LNCaP clone FGC (cell line): ENCODE data around the gene XPNPEP1.

Experiments used
- DNase-seq: peaks from one replicate; pipeline ENCODE4 v3.0.0-alpha.2; 2011; ENCODE audit warnings: low read depth
- H3K4me3 ChIP-seq: 2 replicates; pipeline ENCODE4 v1.5.1; 2011; ENCODE audit warnings: mild to moderate bottlenecking, low read depth, low read length, control low read depth
- TF ChIP-seq, protein P1 (sequence below): IDR thresholded peaks from 2 replicates; pipeline ENCODE4 v1.5.1; 2012; ENCODE audit warnings: mild to moderate bottlenecking; ENCODE audit not compliant: control insufficient read depth, insufficient read depth; ENCODE audit errors: extremely low read depth

The XPNPEP1 gene

DNA sequence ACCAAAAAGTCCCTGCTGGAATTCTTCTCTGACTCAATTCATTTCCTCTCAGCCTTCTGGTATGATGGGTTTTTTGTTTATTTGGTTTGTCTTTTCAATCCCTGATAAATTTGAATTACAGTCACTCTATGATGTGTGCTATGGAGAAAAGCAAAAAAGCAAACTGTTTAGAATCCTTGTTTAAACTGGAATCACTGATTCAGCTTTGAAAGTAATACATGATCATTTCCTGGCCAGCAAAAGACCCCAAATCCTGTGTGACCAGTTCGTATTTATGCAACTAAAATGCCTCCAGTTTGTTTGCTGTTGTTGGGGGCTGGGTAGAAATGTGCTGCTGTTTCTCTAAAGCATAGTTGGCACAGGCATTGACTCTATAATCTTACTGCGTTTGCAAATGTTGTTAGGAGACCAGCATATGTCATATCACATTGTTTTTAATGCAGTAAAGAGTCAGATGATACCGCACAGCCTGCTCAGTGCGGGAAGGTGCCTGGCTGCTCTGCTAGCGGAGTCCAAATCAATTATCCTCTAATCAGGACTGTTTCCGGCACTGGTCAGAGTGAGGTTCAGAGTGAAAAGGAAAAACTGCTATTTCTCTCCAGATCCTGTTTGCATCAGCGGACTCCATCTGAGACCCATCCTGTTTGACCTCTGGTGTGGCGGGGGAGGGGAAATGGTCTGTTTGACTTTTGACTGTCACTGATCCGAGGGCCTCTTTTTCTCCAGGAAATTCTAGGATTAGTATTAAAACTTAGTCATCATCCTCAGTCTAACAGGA is 43.8 kb upstream of the XPNPEP1 start:
- TF ChIP-seq, protein P1, sequence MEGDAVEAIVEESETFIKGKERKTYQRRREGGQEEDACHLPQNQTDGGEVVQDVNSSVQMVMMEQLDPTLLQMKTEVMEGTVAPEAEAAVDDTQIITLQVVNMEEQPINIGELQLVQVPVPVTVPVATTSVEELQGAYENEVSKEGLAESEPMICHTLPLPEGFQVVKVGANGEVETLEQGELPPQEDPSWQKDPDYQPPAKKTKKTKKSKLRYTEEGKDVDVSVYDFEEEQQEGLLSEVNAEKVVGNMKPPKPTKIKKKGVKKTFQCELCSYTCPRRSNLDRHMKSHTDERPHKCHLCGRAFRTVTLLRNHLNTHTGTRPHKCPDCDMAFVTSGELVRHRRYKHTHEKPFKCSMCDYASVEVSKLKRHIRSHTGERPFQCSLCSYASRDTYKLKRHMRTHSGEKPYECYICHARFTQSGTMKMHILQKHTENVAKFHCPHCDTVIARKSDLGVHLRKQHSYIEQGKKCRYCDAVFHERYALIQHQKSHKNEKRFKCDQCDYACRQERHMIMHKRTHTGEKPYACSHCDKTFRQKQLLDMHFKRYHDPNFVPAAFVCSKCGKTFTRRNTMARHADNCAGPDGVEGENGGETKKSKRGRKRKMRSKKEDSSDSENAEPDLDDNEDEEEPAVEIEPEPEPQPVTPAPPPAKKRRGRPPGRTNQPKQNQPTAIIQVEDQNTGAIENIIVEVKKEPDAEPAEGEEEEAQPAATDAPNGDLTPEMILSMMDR, result no peak
- no peak overlapping the region for H3K4me3 ChIP-seq
- DNase-seq, result no peak

DNA sequence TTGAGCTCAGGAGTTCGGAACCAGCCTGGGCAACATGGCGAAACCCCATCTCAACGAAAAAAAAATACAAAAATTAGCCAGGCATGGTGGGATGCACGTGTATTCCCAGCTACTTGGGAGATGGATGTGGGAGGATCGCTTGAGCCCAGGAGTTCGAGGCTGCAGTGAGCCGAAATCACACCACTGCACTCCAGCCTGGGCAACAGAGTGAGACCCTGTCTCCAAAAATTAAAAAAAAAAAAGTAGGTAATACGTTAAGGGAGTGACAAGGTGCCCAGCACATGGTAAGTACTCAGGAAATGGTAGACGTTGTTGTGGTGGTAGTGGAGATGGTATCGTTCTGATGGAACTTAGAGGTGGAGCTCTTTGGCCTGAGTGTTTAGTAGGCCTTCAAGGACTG is 41.0 kb upstream of the XPNPEP1 start:
- no peak for DNase-seq
- H3K4me3 ChIP-seq, result no peak overlapping the region
- TF ChIP-seq, protein P1, result no peak

DNA sequence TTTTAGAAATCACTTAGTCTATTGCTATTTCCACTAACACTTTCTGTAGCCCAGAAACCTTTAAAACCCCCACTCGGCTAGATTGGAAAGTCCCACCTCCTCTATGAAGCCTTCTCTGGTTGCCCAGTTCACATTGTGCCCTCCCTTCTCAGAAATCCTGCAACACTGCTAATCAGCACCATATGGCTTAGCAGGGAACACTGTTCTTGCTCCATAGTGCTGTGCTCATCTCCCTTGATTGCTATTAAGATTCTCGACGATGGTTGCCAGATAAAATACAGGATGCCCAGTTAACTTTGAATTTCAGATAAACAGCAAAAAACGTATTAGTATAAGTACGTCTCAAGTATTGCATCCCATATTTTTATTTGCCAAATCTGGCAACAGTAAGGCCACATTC is 40.1 kb upstream of the XPNPEP1 start:
- DNase-seq, result no peak
- TF ChIP-seq, protein P1, result no peak
- H3K4me3 ChIP-seq, result no peak overlapping the region

DNA sequence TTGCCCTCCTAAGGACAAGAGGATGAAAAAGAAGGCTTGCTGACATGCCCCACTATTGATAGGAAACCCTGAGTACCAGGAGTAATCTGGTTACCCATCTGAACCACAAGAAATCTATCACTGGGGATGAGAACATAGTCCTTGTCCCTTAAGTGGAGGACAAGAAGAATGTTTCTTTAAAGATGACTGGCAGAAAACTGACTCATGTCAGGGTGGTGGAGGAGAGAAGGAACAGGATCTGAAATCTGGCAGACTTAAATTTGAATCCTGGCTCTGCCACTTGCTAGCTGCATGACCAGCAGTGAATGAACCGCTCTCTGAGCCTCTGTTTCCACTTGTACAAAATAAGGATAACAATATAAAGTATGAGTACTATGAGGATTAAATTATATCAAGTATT is 38.9 kb upstream of the XPNPEP1 start:
- H3K4me3 ChIP-seq, result no peak overlapping the region
- TF ChIP-seq, protein P1, result no peak
- no peak for DNase-seq

DNA sequence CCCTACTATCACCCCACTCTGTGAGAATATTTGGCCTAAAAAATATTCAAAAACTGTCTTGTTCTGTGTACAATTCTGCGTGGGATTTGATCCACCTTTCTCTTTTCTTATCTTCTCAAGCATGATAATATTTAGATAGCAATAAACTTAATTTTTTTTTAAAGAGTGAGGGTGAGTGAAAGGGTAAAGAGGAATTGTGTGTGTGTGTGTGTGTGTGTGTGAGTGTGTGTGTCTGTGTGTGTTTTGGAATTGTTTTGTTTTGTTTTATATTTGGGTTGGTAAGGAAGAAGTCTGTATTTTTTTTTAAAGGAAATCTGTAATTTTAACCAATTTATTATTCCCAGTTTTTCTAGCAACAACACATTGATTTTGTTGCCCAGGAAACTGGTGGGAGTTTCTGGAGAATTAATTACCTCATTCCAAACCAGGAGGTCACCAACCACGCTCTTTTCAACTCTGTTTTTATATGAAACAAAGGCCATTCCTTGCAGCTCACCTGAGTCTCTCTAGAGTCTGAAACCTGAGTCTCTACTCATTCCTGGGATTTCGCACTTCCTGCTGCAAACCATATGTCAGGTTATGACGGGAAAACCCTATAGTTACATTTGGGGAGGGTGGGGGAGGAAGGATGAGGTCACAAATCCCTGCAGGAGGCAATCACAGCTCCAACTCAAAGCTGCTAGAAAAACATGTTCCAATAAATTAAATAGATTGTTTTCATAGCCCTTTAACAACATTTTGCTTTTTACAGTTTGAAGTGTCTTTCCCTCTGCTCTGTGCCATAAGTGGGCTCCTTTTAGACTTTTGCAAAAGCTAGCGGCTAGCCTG is 38.1 kb upstream of the XPNPEP1 start:
- H3K4me3 ChIP-seq, result no peak overlapping the region
- no peak for DNase-seq

DNA sequence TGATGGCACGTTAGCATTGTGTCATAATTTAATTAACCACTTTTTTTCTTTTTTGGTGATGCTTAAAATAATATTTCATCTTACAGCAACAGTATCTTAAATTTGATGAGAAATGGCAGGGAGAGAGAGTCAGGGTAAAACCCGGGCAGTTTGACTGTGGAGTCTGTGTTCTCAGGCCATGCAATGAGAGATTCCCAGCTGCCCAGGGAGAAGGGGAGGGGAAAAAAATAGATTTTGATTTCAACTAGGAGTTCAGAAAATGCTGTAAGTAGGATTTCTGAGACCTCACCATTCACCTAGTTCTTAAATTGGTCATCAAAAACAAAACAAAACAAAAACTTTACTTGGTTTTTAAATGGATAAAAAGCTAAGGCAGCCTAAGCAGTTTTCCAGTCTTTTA is 37.4 kb upstream of the XPNPEP1 start:
- TF ChIP-seq, protein P1, result no peak
- no peak overlapping the region for H3K4me3 ChIP-seq
- DNase-seq, result no peak

More for the DNA sequence above, 38.1 kb upstream of the XPNPEP1 start:
- TF ChIP-seq, protein P1, result no peak
